ENCODE results near the gene GPR151.

DNA sequence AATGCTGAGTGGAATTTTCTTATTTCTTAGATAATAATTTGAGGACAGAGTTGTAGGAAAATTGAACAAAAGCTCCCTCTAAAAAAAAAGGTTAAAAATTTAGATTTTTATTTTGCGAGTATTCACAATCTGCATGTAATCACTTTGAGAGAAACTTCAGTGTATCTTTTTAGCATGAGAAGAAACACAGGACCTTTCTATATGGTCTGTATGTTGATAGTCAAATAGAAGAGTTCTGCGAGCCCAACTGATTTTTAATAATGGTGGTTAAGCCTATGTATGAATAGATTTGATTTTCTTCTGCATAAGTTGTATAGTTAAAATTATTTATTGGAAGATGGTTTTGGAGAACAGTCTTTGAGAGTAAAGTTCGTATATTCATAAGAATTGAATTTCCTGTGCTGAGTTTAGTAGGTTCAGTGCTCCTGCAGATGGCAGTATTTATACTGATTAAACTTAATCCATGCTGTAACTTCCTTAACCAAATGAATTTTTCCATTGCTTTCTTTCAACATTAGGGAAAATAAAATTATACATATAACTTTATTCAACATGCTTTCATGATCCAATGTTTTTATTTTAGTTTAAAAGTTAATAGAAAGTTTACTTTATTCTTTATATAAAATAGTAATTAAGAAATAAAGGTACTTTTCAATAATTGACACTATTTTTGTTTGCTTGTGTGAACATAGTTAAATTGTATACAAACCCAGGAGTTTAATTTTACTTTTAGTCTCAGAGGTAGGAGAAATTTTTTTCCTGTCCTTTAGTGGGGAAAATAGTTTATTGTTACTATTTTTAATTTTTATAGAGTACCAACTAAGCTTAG, 49.3 kb downstream of the GPR151 start:
- no peak for TF ChIP-seq CEBPB (IDR thresholded peaks at IDR 0.05; ENCODE audit: low read depth, low read length)
- TF ChIP-seq, protein P1, sequence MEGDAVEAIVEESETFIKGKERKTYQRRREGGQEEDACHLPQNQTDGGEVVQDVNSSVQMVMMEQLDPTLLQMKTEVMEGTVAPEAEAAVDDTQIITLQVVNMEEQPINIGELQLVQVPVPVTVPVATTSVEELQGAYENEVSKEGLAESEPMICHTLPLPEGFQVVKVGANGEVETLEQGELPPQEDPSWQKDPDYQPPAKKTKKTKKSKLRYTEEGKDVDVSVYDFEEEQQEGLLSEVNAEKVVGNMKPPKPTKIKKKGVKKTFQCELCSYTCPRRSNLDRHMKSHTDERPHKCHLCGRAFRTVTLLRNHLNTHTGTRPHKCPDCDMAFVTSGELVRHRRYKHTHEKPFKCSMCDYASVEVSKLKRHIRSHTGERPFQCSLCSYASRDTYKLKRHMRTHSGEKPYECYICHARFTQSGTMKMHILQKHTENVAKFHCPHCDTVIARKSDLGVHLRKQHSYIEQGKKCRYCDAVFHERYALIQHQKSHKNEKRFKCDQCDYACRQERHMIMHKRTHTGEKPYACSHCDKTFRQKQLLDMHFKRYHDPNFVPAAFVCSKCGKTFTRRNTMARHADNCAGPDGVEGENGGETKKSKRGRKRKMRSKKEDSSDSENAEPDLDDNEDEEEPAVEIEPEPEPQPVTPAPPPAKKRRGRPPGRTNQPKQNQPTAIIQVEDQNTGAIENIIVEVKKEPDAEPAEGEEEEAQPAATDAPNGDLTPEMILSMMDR (conservative IDR thresholded peaks at IDR 0.05; ENCODE audit: low read depth, low read length) = peak; percentile 58
- no peak for TF ChIP-seq MAZ (IDR thresholded peaks at IDR 0.05; ENCODE audit: borderline replicate concordance, low read depth, low read length)
- TF ChIP-seq POLR2A (IDR thresholded peaks at IDR 0.05; ENCODE audit: low read depth, low read length) = no peak
- no peak for TF ChIP-seq RFX5 (IDR thresholded peaks at IDR 0.05; ENCODE audit: low read depth, low read length)
- no peak for TF ChIP-seq MAFK (IDR thresholded peaks at IDR 0.05; ENCODE audit: low read depth, low read length)
- TF ChIP-seq, protein P2, sequence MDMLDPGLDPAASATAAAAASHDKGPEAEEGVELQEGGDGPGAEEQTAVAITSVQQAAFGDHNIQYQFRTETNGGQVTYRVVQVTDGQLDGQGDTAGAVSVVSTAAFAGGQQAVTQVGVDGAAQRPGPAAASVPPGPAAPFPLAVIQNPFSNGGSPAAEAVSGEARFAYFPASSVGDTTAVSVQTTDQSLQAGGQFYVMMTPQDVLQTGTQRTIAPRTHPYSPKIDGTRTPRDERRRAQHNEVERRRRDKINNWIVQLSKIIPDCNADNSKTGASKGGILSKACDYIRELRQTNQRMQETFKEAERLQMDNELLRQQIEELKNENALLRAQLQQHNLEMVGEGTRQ (IDR thresholded peaks at IDR 0.05; ENCODE audit: low read depth, low read length) = no peak
- TF ChIP-seq SMC3 (IDR thresholded peaks at IDR 0.05; ENCODE audit: low read depth, low read length) = no peak
- no peak for TF ChIP-seq RAD21 (IDR thresholded peaks at IDR 0.05; ENCODE audit: low read length)
- no peak for TF ChIP-seq MXI1 (IDR thresholded peaks at IDR 0.05; ENCODE audit: borderline replicate concordance, low read depth, low read length)
